NCI-H774 (cell line): ENCODE results near the gene PIGK.
A peak's percentile ranks its signal among the peaks of the same experiment; 100 is the strongest.

ENCODE experiments used
- DNase-seq: peaks from one replicate; lab custom pipeline; 2025; lab: John Stamatoyannopoulos, UW

Gene PIGK

GRCh38 chr1:77096496-77097255 lies 122.6 kb downstream of the PIGK start:
- no peak for DNase-seq

- DNase-seq: no peak
These were observed 124.0 kb downstream of the PIGK start for GRCh38 chr1:77095236-77095635.

- no peak for DNase-seq
These were observed 129.5 kb downstream of the PIGK start for GRCh38 chr1:77089756-77090155.

- no peak for DNase-seq
These were observed 134.1 kb downstream of the PIGK start for GRCh38 chr1:77085109-77085508.

GRCh38 chr1:77084457-77084856 lies 134.8 kb downstream of the PIGK start:
- DNase-seq: no peak

GRCh38 chr1:77081834-77082233 lies 137.4 kb downstream of the PIGK start:
- no peak for DNase-seq

- DNase-seq: no peak
These were observed 142.5 kb downstream of the PIGK start for GRCh38 chr1:77076759-77077158.

GRCh38 chr1:77068013-77068412 lies 151.2 kb downstream of the PIGK start:
- DNase-seq: no peak

- DNase-seq: peak; percentile 27
These were observed 153.4 kb downstream of the PIGK start for GRCh38 chr1:77065693-77066342.

GRCh38 chr1:77064246-77064645 lies 155.0 kb downstream of the PIGK start:
- no peak for DNase-seq

- DNase-seq: no peak
These were observed 156.1 kb downstream of the PIGK start for GRCh38 chr1:77063118-77063517.

- no peak for DNase-seq
These were observed 158.1 kb downstream of the PIGK start for GRCh38 chr1:77061162-77061561.

GRCh38 chr1:77060000-77060399 lies 159.2 kb downstream of the PIGK start:
- DNase-seq: no peak

- DNase-seq: no peak
These were observed 161.1 kb downstream of the PIGK start for GRCh38 chr1:77057994-77058585.

GRCh38 chr1:77056525-77056924 lies 162.7 kb downstream of the PIGK start:
- no peak for DNase-seq

GRCh38 chr1:77051425-77051824 lies 167.8 kb downstream of the PIGK start:
- DNase-seq: no peak

- DNase-seq: no peak
These were observed 170.6 kb downstream of the PIGK start for GRCh38 chr1:77048615-77049005.

GRCh38 chr1:77047978-77048614 lies 171.1 kb downstream of the PIGK start:
- no peak for DNase-seq

- DNase-seq: no peak
These were observed 171.7 kb downstream of the PIGK start for GRCh38 chr1:77047575-77047974.

GRCh38 chr1:77044133-77044849 lies 174.9 kb downstream of the PIGK start:
- no peak for DNase-seq

- no peak for DNase-seq
These were observed 178.4 kb downstream of the PIGK start for GRCh38 chr1:77040826-77041225.

GRCh38 chr1:77039739-77040138 lies 179.5 kb downstream of the PIGK start:
- DNase-seq: no peak
